NCI-H2227 treated with DMSO at 0.1 percent for 48 hours (cell line): ENCODE measurements around the gene MXD1.
"Not testable (repeated sequence)": the region's sequence is repeated elsewhere in the genome, so short reads cannot be mapped to it uniquely, and the experiment has no call there.

Experiments used
- DNase-seq: peaks from one replicate; lab custom pipeline; 2025; lab: John Stamatoyannopoulos, UW

MXD1 gene

DNA sequence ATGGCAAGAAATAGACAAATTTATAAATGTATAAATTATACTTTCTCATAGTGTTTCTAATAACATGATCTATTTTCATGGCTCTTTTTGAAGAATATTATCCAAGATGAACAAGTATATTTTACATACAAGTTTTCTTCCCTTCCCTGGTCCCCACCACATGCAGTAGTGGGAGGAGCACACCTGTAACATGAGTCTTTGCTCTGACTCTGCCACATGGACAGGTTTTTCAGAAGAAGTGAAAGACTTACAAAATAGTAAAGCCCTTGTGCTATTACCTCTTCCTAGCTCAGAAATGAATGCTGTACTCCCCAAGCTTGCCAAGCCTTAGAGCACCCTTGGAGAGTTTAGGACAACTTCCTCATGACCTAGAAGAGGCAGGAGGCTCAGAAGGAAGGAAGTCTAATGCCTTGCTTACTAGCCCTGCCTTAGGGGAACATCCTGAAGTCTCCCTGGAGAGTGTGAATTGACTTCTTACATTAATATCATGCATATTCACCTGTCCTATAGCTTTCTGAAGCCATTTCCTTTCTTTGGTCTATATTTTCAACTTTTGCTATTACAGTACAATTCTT, 18.4 kb downstream of the MXD1 start:
- DNase-seq = no peak

DNA sequence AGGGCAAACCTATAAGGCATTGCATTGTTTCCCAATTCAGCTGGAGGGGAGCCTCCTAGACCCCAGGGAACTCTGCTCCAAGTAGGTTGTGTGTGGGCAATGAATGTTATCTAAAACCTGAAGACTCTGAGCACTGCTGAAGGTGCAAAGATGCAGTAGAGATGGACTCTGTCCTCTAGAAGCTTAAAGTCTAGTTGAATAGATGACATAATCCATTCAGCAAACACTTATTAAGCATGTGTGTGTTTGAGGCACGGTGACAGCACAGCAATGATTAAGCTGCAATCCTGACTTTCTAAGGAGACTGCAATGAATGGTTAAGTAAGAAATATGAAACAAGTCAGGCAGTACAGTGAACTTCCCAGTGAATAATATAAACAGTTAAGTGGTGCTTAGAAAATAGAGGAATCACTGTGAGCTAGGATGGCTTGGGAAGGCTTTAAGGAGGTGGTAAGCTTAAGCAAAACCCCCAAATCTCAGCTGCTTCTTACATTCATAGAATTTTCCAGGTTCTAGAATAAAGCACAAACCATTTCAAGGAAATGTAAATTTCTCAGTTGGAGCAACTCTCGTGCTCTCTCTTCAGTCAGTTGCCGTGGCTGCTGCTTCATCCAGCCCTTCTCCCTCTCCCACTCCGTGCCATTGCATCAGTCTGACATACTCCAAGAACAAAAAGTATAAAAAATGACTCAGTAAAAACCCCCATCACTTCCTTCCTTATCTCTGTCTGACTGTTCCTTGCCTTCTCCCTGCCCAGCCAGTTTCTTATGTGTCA, 19.1 kb downstream of the MXD1 start:
- DNase-seq = no peak

DNA sequence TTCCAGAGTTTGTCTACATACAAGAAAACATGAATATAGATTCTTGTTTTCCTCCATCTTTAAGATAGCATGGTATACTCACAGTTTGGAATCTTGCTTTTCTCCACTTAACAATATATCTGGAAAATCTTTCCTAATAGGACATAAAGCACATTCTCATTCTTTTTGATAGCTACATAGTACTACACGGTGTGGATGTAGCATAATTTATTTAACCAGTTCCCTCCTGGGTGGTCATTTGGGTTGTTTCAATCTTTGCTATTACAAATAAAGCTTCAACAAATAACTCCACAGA, 19.7 kb downstream of the MXD1 start:
- no peak for DNase-seq

DNA sequence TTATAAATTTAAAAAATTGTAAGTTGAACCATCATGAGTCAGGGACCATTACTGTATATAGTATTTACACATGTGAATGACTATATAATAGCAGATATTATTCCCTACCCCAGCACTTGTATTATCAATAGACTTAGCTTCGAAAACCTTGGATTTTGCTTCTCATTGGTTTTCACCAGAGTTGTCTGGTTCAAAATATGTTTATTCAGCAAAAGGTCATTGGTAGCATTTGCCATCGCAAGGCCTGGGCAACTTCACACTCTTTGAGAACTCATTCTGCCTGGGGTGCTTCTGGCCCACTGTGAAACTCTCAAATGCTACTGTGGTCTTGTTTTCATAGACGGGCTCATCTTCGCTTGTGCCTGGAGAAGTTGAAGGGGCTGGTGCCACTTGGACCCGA, 20.1 kb downstream of the MXD1 start:
- no peak for DNase-seq

DNA sequence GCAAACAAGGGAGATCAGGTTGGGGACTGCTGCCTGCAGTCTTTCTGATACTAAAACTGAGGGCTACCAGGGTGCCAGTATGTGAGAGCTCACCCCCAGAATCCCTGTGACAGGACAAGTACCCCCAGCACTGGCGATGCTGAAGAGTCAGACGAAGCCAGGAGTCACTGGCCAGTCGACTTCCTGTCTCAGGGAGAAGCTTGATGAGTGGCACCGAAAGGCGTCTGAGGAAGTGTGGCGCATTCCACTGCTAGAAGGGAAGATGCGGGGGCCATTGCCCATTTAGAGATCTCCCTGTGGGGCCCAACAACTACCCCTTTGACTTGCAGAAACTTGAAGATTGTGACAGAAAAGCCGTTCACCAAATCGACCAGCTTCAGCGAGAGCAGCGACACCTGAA, 22.0 kb downstream of the MXD1 start:
- DNase-seq = no peak

DNA sequence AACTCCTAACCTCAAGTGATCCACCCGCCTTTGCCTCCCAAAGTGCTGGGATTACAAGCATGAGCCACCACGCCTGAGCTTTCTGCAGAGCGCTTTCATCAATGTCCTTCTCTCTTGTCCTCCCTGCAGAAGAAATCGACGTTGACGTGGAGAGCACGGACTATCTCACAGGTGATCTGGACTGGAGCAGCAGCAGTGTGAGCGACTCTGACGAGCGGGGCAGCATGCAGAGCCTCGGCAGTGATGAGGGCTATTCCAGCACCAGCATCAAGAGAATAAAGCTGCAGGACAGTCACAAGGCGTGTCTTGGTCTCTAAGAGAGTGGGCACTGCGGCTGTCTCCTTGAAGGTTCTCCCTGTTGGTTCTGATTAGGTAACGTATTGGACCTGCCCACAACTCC, 23.1 kb downstream of the MXD1 start:
- no peak for DNase-seq

DNA sequence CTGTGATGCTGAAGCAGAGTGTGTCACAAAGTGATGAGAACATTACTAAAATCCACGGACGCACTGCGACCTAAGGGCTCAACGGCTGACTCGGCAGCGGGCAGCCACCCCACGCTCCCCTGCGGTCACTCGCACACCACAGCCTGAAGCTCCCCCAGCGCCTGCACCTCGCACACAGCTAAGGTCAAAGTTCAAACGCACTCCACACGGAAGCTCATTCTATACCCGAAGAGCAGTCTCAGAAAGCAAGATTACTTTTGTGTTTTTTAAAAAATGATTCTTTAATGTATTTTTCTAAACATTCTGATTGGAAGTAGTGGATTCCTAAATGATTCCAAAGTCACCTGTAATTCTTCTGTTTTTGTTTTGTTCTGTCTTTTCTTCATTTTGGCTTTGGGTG, 24.8 kb downstream of the MXD1 start:
- DNase-seq = no peak

DNA sequence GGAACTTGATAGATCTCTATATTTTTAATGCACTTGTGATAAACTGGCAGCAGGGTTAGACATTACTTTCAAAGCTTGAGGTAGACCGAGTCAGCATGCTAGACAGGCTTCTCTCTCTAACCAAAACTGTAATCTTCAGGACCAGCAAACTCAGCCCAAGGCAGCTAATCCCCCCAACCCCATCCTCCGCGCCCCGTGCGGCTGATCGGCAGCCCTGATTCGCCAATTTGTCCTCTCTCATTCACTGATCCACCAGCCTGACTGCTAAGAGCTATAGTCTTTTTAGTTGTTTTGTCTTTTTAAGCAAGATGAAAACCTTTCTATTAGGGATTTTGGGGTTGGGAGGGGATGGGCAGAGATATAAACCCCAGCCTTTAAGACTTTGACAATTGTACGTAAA, 25.8 kb downstream of the MXD1 start:
- no peak for DNase-seq

DNA sequence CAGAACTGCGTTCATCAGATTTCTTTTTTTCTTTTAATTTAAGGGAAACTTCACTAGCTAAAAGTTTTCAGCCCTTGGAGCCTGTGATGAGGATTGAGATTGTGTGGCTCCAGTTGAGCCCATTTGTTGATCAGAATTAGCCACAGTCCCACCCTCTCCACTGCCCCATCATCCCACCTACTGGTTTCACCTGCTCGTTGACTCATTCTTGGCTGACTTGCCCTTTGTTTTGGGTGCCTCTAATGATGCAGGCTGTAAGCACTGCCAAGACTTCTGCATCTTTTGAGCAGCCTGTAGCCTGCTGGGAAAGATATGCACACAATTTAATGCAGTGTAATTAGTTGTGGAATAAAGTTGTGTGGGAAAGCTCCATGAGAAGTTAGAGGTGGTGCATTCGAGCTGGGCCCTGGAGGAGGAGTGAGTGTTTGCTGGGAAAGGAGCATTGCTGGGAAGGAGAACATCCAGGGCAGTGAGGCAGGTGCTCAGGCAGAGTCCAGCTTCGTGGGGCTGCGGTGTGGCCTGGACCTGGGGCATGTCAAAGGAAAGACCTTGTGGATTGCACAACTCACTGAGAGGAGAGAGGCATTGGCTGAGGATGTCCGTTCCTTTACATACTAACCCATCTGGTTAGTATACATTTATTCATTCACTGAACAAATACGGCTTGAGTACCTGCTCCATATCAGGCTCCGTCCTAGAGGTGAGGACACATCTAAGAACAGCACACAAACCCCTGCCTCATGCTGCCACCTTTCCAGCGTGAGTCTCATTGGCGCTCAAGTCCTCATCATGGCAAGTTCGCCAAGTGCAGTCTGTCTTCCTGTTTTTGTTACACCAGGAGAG, 28.3 kb downstream of the MXD1 start:
- no peak for DNase-seq

DNA sequence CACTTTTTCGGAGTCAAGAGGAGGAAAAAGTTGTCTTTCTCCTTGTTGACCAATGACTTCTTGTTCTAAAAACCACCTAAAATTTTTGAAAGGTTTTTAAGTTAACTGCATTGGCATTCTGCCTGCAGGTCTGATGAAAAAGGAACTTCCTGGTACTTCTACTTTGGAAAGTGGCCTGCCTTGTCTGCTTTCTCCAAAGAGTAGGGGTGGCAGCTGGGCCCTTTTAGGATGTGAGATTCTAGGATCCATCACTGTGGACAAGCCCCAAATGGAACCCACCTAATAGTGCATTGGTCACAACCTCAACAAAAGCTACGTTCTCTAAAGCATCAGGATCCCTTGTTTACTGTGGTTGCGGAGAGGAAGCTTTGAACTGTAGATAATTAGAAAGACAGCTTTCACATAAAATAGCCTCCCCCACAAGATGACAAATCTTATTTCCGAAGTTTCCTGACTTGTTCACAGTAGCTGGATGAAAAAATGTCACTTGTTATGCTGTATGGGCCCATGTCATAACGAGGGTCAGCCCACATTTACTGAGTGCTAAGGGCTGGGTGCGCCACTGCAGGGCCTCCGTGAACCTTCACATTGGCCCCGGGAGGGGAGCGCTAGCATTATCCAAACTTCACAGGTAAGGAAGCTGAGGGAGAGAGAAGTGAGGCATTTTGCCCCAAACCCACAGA, 29.1 kb downstream of the MXD1 start:
- no peak for DNase-seq

DNA sequence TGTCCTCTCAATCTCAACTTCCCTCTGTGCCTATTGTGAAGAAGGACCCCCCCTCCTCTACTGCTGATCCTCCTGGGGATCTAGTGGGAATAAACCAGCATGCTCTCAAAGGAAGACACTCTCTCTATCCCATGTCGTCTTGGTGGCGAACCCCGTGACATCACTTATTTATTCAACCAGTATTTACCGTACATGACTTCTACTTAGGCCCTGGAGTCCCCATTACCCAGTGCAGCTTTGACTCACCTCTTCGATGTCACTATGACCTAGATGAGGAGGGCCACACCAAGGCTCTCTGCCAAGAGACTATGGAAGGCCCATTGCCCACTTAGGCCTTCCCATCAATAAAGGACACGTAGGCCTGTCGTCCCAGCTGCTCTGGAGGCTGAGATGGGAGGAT, 29.8 kb downstream of the MXD1 start:
- no peak for DNase-seq

DNA sequence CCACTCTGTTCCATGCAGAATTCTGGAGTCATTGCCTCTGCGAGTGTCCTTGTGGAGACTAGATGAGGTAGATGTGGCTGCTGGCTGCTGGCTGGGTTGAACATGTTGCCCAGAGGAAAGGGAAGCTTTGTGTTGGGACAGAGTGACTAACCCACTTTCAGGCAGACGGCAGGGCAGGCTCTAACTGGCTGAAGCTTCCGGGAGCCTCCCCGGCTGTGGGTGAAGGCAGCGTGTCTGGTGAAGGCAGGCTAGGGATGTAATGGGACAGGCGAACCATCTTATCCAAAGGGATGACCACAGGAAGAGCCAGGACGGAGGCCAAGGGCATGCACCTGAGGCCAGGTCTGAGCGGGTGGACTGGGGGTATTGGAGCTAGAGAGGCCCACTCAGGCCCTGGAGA, 30.5 kb downstream of the MXD1 start:
- DNase-seq = no peak

DNA sequence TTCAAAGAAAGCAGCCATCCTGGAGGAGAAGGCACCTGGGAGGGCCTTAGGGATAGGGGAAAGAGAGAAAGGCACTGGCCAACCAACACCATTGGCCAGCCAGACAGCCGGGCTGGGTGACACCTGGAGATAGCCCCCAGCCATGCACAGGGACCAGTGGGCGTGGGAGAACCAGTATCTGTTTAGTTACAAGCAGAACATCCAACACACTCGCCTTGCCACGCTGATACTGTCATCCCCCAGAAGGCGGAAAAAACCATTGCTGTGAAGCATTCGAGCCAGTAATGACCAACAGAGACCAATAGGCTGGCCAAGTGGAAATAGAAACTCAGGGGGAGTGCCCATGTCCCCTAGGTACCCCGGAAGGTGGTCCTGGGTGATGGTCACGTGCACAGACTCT, 31.0 kb downstream of the MXD1 start:
- DNase-seq = no peak

DNA sequence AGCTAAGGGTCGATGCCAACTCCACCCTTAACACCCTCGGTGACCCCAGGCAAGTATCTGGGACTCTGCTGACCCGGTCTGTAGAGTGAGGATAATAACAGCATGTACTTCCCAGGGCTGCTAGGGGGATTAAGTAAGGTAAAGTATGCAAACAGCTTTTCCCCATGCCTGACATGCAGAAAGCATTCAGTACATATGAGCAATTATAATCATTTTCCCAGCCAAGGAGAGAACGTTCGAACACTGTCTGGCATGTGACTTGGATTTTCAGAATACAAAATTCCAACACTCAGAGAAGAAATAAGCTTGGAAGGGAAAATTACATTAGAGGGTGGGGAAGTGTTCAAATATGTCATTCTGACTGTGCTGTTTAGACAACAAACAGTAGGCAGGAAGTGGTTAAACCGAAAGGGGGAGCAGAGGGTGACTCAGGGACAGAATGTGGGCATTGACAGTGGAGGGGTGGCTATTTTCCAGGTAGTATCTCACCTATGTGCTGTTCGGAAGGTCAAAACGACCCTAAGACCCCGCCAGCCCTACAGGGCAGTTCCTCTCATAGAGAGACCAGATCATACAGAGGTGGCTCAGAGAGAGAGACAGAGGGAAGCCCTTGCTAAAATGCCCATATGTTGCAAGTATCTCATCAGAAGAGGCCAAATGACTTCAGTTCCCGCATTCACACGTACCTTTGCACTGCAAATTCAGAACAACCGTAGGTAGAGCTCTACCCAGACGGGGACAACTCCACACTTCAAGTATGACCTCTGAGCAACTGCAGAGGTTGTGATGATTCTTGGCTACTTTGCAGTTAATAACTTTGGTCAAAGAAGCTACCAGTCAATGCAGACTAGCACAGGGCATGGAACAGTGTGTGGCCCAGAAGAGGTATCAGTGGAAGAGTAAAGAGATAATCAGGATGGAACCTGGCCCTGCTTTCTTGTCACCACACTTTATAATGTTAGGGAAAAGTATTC, 31.7 kb downstream of the MXD1 start:
- no peak for DNase-seq

DNA sequence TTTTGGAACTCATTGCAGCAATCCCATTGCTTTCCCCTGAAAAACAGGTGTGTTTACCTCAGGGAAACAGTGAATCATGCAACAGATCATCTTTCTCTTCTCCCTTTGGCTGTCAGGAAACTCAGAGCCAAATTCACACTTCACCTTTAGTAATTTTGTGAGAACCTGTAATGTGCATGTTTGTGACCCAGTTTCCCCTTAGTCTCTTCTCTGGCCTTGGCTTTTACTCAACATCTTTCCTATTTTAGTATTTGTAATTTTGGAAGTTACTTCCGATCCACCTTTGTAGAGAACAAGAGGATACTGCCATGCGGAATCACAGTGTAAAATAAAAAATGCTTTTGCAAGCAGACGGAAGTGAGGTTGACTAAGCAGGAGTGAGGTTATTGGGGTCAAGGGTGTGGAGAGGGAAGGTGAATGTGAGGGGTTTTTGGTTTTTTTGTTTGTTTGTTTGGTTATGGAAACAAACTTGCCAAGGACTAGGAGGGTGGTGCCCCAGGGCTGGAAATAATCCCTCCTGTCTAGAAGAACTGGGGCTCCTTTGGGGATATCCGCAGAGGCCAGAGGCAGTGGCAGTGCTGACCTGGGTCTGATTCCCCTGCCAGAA, 32.5 kb downstream of the MXD1 start:
- no peak for DNase-seq

DNA sequence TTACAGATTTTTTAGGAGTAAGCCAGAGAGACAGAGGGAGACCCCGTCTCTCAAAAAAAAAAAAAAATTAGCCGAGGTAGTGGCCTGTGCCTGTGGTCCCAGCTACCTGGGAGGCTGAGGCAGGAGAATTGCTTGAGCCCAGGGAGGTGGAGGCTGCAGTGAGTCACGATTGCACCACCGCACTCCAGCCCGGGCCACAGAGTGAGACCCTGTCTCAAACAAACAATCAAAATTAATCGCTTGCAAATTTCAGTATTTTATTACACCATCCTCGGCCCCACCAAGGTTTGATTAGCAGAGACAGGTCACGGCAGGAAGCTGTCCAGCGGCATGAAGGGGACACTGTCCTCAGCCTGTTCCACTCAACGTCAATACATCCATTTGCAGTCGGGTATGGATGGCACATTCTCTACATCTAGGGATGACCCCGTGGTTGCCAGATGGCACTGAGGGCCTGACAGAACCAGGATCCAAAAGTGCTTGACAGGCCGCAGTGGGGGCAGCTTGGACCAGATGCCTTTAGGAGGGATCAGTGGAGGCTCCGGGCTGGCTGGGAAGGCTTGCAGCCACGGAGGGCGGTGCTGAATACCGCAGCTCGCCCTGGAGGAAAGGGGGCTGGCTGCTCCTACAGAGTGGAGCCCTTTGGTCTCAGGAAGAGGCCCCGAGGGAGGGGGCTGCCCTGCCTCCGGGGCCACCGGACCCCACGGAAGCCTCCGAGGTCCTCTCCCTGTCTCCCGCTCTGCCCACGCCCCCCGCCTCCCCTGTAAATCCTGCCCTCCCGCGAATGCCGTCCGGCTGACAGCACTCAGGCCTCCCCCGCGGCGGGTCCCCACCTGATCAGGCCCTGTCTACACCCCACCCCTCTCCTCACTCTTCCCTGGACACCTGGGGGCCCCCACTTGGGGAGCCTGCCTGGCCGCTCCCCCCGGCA, 33.4 kb downstream of the MXD1 start:
- DNase-seq = no peak

DNA sequence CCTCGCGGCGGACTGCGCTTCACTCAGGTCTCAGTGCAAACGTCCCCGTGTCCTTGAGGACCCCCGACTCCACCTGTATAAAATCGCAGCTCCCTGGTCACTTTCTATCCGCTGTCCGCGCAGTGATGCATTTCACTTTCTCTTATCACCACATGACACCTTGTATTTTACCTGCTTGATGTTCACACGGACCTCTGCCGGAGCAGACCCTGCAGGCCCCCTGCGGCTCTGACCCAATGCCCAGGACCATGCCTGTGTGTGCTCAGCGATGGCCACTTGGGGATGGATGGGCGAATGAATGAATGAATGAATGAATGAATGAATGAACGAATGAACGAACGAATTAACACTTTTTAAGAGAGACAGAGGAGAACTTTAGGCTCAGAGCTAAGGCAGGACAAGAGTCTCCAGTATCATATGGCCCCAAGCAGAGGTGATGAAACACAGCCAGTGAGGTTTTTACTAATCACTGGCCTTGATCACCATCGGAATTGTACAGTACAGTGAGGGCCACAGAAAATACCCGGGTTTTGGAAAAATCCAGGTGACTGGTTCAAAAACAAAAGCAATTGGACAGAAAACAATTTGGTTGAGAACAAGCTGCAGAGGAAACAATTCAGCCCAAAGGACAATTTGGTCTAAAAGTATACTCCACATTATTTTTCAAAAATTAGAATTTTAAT, 34.2 kb downstream of the MXD1 start:
- DNase-seq = no peak

DNA sequence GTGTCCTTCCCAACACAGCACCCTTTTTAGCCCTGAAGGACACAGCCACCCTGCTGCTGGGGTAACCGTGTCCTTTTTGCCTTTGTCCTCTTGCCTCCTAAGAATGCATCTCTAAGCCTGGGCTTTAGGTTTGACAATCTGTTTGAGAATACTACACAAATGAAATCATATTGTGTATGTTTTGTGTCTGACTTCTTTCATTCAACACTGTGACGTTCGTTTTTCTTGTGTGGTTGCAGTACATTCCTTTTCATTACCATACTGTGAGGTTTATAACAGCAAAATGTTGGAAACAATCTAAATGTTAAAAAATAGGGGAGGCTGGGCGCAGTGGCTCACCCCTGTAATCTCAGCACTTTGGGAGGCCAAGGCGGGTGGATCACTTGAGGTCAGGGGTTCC, 35.3 kb downstream of the MXD1 start:
- DNase-seq = no peak

DNA sequence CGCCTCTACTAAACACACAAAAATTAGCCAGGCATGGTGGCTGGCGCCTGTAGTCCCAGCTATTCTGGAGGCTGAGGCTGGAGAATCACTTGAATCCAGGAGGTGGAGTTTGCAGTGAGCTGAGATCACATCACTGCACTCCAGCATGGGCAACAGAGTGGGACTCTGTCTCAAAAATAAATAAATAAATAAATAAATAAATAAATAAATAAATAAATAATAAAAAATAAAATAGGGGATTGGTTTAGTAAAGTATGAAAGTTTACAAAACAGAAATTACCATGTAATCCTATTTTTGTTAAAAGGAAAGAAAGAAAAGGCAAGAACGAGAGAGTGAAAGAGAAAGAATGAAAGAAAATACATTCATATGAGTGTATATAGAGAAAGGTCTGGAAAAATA, 35.8 kb downstream of the MXD1 start:
- not testable (repeated sequence) for DNase-seq
